Breast epithelium (tissue), 4 donors: ENCODE results near the gene HES7. TPM values are rescaled to one million over a fixed set of nuclear protein-coding genes. Genes with fewer than 3 reads are reported as not detected.

ENCODE experiments used
- DNase-seq, 2 donors: peaks; one replicate each; pipeline ENCODE4 v3.0.0-alpha.2; 2019; ENCODE audit warnings: low spot score in 2 of 2
- H3K27ac ChIP-seq, 2 donors: fragments of 200-600 bp; sonication (generic) in 1 of 2; one replicate each; pipeline ENCODE4 v1.5.1; 2016 to 2019; ENCODE audit warnings: mild to moderate bottlenecking in 1 of 2
- H3K27me3 ChIP-seq, 2 donors: fragments of 200-600 bp; sonication (generic) in 1 of 2; one replicate each; pipeline versions ENCODE4 v1.5.1 to v1.6.0; 2017 to 2019; ENCODE audit warnings: control low read depth in 1 of 2, mild to moderate bottlenecking in 1 of 2
- H3K36me3 ChIP-seq: fragments of 200-600 bp; one replicate; pipeline ENCODE4 v1.5.1; 2019
- H3K4me1 ChIP-seq, 2 donors: fragments of 200-600 bp; sonication (generic); one replicate each; pipeline ENCODE4 v1.5.1; 2016 to 2019; ENCODE audit warnings: control low read depth in 1 of 2
- H3K4me3 ChIP-seq, 3 donors: fragments of 200-600 bp; sonication (generic); 1 replicate in 2 of 3; 2 replicates in 1 of 3; pipeline ENCODE4 v1.5.1; 2016 to 2019; ENCODE audit warnings: mild to moderate bottlenecking in 3 of 3, moderate library complexity in 2 of 3
- H3K9me3 ChIP-seq, 2 donors: fragments of 200-600 bp; sonication (generic) in 1 of 2; one replicate each; pipeline ENCODE4 v1.5.1; 2016 to 2019; ENCODE audit warnings: control low read depth in 1 of 2
- POLR2A ChIP-seq: fragments of 450-650 bp; IDR thresholded peaks from one replicate; pipeline ENCODE4 v1.6.1; 2016; ENCODE audit warnings: antibody characterized with exemption, mild to moderate bottlenecking, moderate library complexity
- POLR2AphosphoS5 ChIP-seq, 3 donors: sonication (generic); formaldehyde crosslinking; IDR thresholded peaks; one replicate each; pipeline ENCODE4 v1.6.1; 2017; ENCODE audit warnings: antibody characterized with exemption in 3 of 3
- intact Hi-C: fragments of 100-400 bp; cut with DNase I; formaldehyde crosslinking; loops from one replicate; pipeline ENCODE4 v1.15.1; 2023; ENCODE audit warnings: low total_unique reads
- total RNA-seq, 3 donors: library from RNA; depleted of rRNA; stranded (reverse); fragments of >200 nt; gene quantifications; one replicate each; pipeline ENCODE4 v1.1.0, GENCODE V29; 2016
- TF ChIP-seq, protein P1 (sequence below), 3 donors: fragments of 450-650 bp; IDR thresholded peaks; one replicate each; pipeline ENCODE4 v1.5.1; 2016 to 2017; ENCODE audit warnings: antibody characterized with exemption in 3 of 3, mild to moderate bottlenecking in 3 of 3, moderate library complexity in 3 of 3

The HES7 gene
- total RNA-seq, 3 donors from 2014 or later, result not detected

DNA sequence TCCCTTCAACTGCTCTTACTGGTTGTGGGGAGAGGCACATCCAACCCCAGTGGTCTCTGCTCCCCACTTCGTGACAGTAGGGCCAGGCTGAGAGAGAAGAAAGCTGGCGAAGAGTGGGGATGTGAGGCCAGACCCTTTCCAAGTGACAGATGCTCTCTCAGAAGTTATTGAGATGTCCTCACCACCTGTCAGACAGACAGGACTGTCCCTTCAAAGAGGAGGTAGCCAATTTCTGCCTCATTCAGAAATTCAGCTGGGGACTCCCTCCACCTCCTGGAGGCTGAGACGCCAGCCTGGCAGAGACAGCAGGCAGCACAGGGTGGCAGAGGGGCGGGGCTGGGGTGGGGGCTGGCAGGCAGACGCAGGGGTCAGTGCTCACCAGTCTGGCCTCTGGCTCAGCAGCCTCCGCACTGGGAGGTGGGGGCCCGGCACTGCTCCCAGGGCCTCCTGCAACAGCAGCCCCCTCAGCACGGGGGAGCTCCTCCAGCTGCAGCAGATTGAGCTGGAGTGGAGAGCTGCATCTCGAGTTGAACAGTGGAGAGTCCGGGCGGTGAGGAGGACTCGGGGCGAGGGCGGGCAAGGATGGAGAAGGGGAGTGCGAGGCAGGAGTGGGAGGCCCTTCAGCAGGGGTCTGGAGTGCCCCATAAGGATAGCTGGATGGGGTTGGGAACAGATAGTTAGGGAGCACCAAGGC, 19.1 kb upstream of the HES7 start:
- intact Hi-C loops, result no loop called here
- Histone ChIP-seq H3K27me3 (no peaks in the 10 kb centered on the region), H3K27ac (peak overlapping the region; percentile 46 to 70), H3K9me3 (no peaks in the 10 kb centered on the region), H3K4me3 (no peak overlapping the region), H3K4me1 (peaks cover 0 to 4% of the 10 kb centered on the region in 2 donors), H3K36me3 (peaks cover 41% of the 10 kb centered on the region)
- TF ChIP-seq, protein P1, sequence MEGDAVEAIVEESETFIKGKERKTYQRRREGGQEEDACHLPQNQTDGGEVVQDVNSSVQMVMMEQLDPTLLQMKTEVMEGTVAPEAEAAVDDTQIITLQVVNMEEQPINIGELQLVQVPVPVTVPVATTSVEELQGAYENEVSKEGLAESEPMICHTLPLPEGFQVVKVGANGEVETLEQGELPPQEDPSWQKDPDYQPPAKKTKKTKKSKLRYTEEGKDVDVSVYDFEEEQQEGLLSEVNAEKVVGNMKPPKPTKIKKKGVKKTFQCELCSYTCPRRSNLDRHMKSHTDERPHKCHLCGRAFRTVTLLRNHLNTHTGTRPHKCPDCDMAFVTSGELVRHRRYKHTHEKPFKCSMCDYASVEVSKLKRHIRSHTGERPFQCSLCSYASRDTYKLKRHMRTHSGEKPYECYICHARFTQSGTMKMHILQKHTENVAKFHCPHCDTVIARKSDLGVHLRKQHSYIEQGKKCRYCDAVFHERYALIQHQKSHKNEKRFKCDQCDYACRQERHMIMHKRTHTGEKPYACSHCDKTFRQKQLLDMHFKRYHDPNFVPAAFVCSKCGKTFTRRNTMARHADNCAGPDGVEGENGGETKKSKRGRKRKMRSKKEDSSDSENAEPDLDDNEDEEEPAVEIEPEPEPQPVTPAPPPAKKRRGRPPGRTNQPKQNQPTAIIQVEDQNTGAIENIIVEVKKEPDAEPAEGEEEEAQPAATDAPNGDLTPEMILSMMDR (IDR thresholded peaks at IDR 0.05), result no peak
- TF ChIP-seq POLR2A, result no peak
- TF ChIP-seq POLR2AphosphoS5 (IDR thresholded peaks at IDR 0.05), result no peak
- DNase-seq, result no peak

DNA sequence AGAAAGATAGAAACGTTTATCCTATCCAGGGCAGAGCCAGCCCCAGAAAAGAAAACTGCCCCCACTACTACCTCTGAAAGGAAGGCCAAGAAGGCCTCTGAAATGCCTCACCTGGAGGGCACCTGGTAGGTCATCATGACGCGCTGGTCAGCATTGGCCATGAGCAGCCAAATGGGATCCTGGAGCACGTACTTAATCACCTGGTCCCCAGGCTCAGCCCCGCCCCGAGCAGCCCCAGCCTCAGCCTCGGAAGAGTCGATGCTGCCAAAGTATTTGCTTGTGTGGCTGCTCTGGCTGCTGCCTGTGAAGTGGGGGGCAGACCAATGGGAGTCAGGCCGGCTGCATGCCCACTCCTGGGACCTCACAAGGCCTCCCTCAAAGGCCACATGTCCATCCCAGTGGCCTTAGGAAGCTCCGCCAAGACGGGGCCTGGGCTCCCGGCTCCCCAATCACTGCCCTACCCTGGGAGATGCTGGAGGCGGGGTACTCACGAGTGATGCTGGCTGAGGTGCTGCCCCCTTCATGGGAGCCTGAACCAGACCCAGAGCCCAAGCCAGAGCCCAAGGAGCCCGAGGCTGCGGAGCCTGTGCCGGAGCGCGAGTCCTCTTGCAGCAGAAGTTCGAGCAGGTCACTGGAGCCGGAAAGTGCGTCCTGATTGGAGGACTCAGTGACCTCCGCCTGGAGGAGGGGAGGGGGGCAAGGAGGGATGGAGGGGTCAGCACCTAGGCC, 18.4 kb upstream of the HES7 start:
- intact Hi-C loops, result no loop called here
- H3K4me3 ChIP-seq, result no peak overlapping the region
- H3K27ac ChIP-seq, result peak overlapping the region; percentile 46 to 70
- H3K36me3 ChIP-seq, result peaks cover 34% of the 10 kb centered on the region
- H3K9me3 ChIP-seq, result no peaks in the 10 kb centered on the region
- H3K27me3 ChIP-seq, result no peaks in the 10 kb centered on the region
- no peak for DNase-seq
- TF ChIP-seq, protein P1 (IDR thresholded peaks at IDR 0.05), result no peak
- TF ChIP-seq POLR2AphosphoS5 (IDR thresholded peaks at IDR 0.05) (no peak), POLR2A (no peak)
- H3K4me1 ChIP-seq, result peaks cover 0 to 7% of the 10 kb centered on the region in 2 donors

DNA sequence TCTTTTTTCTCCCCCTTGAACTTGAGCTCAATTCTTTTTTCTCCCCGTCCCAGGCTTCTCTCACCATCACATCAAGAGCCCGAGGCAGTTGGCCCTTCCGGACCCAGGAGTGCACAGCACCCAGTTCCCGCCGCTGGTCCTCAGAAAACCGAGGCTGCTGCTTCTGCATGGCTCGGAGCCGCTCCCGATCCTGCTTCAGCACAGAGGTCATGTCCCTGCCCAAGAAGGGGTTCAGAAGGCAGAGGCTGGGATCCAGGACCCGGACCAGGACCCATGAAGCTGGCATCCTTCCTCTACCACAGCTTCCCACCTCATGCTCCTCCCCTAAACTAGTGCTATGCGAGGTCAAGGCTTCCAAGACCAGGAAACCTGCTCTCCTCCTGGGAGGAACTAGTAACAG, 17.8 kb upstream of the HES7 start:
- intact Hi-C loops, result no loop called here
- peaks cover 0 to 7% of the 10 kb centered on the region in 2 donors for H3K4me1 ChIP-seq
- no peak for TF ChIP-seq POLR2A
- TF ChIP-seq, protein P1 (IDR thresholded peaks at IDR 0.05), result no peak
- no peak for TF ChIP-seq POLR2AphosphoS5 (IDR thresholded peaks at IDR 0.05)
- DNase-seq, result no peak
- H3K9me3 ChIP-seq, result no peaks in the 10 kb centered on the region
- H3K36me3 ChIP-seq, result peaks cover 29% of the 10 kb centered on the region
- no peak overlapping the region for H3K4me3 ChIP-seq
- H3K27ac ChIP-seq, result peak overlapping the region in 1 of 2 donors; percentile 46
- H3K27me3 ChIP-seq, result no peaks in the 10 kb centered on the region

DNA sequence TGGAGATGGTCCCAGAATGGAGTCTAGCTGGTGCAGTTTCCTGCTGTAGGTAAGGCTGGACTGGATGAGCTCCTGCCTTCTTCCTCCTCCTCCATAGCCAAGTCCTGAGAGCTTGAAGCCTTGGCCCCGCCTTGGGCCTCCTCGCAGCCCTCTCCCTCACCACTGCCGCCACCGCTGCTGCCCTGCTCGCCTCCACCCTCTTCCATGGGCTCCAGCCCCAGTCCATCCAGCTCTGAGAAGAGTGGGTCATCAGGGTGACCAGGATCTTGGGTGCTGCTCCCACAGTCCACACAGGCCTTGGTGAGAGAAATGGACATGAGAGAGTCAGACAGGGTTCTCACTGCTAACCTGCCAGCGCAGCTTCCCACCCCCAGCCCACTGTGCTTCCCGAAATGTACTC, 17.1 kb upstream of the HES7 start:
- intact Hi-C loops, result no loop called here
- TF ChIP-seq, protein P1 (IDR thresholded peaks at IDR 0.05), result no peak
- TF ChIP-seq POLR2A, result no peak
- TF ChIP-seq POLR2AphosphoS5 (IDR thresholded peaks at IDR 0.05), result peak in 1 of 3 donors; percentile 35
- H3K27me3 ChIP-seq, result no peaks in the 10 kb centered on the region
- H3K4me3 ChIP-seq, result no peak overlapping the region
- H3K36me3 ChIP-seq, result peaks cover 22% of the 10 kb centered on the region
- H3K27ac ChIP-seq, result peak overlapping the region in 1 of 2 donors; percentile 92
- no peaks in the 10 kb centered on the region for H3K9me3 ChIP-seq
- peak in 1 of 2 donors; percentile 44 for DNase-seq
- H3K4me1 ChIP-seq, result peaks cover 0 to 7% of the 10 kb centered on the region in 2 donors
